ENCODE data around the gene TCF3.

Gene TCF3

DNA sequence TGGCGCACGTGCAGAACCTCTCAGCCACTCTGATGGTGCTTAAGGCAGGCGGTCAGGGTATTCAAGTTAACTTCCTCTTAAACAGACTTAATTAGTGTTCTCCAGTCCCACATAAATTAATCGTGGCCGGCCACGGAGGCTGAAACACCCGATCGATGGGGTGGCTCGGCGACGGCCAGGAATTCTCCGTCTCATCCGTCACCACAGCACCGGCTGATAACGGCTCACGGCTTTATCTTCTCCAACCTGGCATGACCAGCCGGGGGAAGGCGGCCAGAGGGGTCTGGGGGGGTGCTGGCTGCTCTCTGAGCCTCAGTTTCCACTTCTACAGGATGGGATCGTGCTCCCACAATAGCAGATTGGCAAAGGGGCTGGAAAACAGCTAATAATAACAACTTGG, 32.6 kb upstream of the TCF3 start:
- peaks cover 22 to 24% of the 10 kb centered on the region in 2 donors for H3K27me3 ChIP-seq (ENCODE audit: control insufficient read depth in 1 of 2, insufficient read depth in 2 of 2, low read length in 2 of 2)
- no peaks in the 10 kb centered on the region for H3K36me3 ChIP-seq (ENCODE audit: control insufficient read depth in 2 of 2, insufficient read depth in 2 of 2, low read length in 2 of 2)
- no peaks in the 10 kb centered on the region for H3K9me3 ChIP-seq (ENCODE audit: control insufficient read depth in 2 of 2, low read length in 2 of 2)
- H3K4me1 ChIP-seq (ENCODE audit: control insufficient read depth, insufficient read depth, low read length), result no peaks in the 10 kb centered on the region
- H3K4me3 ChIP-seq (ENCODE audit: low read length in 2 of 2), result no peak overlapping the region
- H3K9ac ChIP-seq (ENCODE audit: low read length in 2 of 2), result no peak overlapping the region
- H3K27ac ChIP-seq (ENCODE audit: low read length), result no peak overlapping the region

DNA sequence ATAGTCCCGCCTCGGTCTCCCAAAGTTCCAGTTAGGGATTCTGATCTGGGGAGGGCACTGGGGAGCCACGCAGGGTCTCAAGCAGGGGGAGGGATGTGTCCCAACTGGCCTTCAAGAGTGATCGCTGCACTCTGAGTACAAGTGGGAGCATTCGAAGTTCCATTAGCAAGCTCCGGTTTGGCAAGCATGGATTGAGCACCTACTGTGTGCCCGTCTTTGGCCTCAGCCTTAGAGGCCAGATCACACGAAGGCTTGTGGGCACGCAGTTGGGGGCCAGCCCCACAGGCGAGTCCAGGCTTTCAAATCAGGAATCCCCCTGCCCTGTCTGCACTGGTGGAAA, 32.1 kb upstream of the TCF3 start:
- Histone ChIP-seq H3K4me3 (ENCODE audit: low read length in 2 of 2) (no peak overlapping the region), H3K27me3 (ENCODE audit: control insufficient read depth in 1 of 2, insufficient read depth in 2 of 2, low read length in 2 of 2) (peaks cover 24 to 27% of the 10 kb centered on the region in 2 donors), H3K9ac (ENCODE audit: low read length in 2 of 2) (no peak overlapping the region), H3K4me1 (ENCODE audit: control insufficient read depth, insufficient read depth, low read length) (no peaks in the 10 kb centered on the region), H3K9me3 (ENCODE audit: control insufficient read depth in 2 of 2, low read length in 2 of 2) (no peaks in the 10 kb centered on the region), H3K27ac (ENCODE audit: low read length) (no peak overlapping the region), H3K36me3 (ENCODE audit: control insufficient read depth in 2 of 2, insufficient read depth in 2 of 2, low read length in 2 of 2) (no peaks in the 10 kb centered on the region)

DNA sequence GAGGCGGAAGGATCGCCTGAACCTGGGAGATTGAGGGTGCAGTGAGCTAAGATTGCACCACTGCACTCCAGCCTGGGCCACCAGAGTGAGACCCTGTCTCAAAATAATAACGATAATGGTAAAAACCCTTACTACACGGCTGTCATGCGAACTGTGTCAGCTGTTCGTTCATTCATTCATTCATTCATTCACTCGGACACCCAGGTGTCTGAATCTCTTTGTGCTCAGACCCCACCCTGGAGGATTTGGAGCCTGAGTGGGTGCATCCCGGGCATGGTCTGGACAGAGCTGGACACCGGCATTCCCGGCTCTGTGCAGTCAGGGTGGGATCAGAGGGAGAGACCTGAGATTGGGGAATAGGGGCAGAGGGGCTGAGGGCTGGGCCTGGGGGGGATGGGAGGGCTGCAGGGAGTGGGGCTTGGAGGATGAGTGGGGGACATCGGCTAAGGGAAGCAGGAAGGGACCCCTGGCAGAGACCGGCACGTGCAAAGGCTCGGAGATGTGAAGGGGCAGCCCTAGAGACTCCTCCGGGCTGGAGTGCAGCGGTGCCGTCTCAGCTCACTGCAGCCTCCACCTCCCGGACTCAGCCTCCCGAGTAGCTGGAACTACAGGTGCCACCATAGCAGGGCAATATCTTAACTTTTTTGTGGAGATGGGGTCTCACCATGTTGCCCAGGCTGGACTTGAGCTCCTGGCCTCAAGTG, 31.6 kb upstream of the TCF3 start:
- H3K27me3 ChIP-seq (ENCODE audit: control insufficient read depth in 1 of 2, insufficient read depth in 2 of 2, low read length in 2 of 2), result peaks cover 27 to 32% of the 10 kb centered on the region in 2 donors
- no peak overlapping the region for H3K27ac ChIP-seq (ENCODE audit: low read length)
- no peak overlapping the region for H3K9ac ChIP-seq (ENCODE audit: low read length in 2 of 2)

DNA sequence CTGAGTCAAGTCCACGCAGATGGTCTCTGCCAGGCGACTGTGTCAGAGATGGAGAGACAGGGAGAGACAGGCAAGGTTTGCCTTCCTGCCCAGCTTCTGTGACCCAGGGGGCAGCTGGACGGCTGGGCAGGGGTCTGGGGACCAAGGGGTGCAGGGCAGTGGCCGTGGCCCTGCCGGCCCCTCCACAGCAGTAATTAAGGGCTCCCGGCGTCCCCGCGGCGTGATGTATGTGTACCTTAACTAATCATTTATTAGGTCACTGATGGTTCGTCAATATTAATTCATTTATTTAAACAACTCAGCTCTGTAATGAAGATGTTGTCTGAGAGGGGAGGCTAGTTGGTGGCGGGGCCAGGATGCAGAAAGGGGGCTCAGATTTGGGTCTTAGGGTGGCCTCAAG, 28.6 kb upstream of the TCF3 start:
- no peak overlapping the region for H3K4me3 ChIP-seq (ENCODE audit: low read length in 2 of 2)
- H3K27ac ChIP-seq (ENCODE audit: low read length), result no peak overlapping the region
- H3K9me3 ChIP-seq (ENCODE audit: control insufficient read depth in 2 of 2, low read length in 2 of 2), result no peaks in the 10 kb centered on the region
- H3K4me1 ChIP-seq (ENCODE audit: control insufficient read depth, insufficient read depth, low read length), result no peaks in the 10 kb centered on the region
- no peak overlapping the region for H3K9ac ChIP-seq (ENCODE audit: low read length in 2 of 2)
- no peaks in the 10 kb centered on the region for H3K36me3 ChIP-seq (ENCODE audit: control insufficient read depth in 2 of 2, insufficient read depth in 2 of 2, low read length in 2 of 2)
- peaks cover 47 to 48% of the 10 kb centered on the region in 2 donors for H3K27me3 ChIP-seq (ENCODE audit: control insufficient read depth in 1 of 2, insufficient read depth in 2 of 2, low read length in 2 of 2)

More for the DNA sequence above, 31.6 kb upstream of the TCF3 start:
- Histone ChIP-seq H3K4me1 (ENCODE audit: control insufficient read depth, insufficient read depth, low read length) (no peaks in the 10 kb centered on the region), H3K36me3 (ENCODE audit: control insufficient read depth in 2 of 2, insufficient read depth in 2 of 2, low read length in 2 of 2) (no peaks in the 10 kb centered on the region), H3K4me3 (ENCODE audit: low read length in 2 of 2) (no peak overlapping the region), H3K9me3 (ENCODE audit: control insufficient read depth in 2 of 2, low read length in 2 of 2) (no peaks in the 10 kb centered on the region)

DNA sequence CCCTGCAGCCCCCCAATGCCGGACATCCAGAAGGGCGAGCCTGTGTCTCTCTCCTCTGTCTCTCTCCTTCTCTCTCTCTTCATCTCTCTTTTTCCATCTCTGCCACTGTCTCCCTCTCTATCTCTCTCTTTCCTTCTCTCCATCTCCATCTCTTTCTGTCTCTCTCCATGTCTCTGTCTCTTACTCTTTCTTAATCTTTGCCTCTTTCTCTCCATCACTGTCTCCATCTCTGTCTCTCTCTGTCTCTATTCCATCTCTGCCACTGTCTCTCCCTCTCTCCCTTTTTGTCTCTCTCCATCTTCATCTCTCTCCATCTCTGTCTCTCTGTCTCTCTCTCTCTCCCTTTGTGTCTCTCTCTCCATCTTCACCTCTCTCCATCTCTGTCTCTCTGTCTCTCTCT, 25.7 kb upstream of the TCF3 start:
- no peak overlapping the region for H3K27ac ChIP-seq (ENCODE audit: low read length)
- H3K9ac ChIP-seq (ENCODE audit: low read length in 2 of 2), result no peak overlapping the region
- H3K9me3 ChIP-seq (ENCODE audit: control insufficient read depth in 2 of 2, low read length in 2 of 2), result no peaks in the 10 kb centered on the region
- no peaks in the 10 kb centered on the region for H3K36me3 ChIP-seq (ENCODE audit: control insufficient read depth in 2 of 2, insufficient read depth in 2 of 2, low read length in 2 of 2)
- peaks cover 46 to 51% of the 10 kb centered on the region in 2 donors for H3K27me3 ChIP-seq (ENCODE audit: control insufficient read depth in 1 of 2, insufficient read depth in 2 of 2, low read length in 2 of 2)
- no peak overlapping the region for H3K4me3 ChIP-seq (ENCODE audit: low read length in 2 of 2)
- no peaks in the 10 kb centered on the region for H3K4me1 ChIP-seq (ENCODE audit: control insufficient read depth, insufficient read depth, low read length)

DNA sequence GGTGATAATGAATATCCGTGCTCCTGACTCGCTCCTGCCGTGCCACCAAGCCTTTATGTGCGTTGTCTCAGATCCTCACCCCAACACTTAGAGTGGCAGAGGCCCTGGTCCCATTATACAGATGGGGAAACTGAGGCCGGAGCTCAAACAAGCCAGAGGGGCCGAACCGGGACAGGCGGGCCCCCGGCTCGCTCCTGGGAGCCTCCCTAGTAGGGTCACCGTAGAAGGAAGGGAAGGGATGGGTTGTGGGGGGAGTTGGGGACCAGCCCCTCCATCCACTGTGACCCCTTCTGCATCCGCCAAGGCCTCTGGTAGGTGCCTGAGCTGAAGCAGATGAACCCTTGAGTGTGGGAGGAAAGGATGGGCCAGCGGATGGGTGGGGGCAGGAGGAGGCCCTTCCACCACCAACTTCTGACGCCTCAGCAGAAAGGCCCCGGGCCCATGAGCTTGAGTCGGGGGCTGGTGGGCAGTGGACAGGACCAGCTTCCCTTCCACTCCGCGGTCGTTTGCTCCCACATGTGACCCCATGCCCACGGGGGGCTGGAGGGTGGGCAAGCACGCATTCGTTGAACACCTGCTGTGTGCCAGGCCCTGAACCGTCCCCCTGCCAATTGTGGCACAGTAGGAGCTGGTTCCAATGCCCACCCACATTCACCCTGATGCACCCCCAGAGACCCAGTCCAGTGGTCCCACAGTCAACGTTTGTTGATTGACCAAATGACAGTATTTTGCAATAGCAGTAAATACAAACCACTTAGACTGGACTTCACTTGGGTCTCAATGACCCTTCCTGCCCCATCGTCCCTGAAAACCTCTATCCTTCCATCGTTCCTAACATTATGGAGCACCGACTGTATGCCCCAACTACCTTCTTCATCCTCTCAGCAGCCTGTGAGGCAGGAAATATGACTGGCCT, 24.2 kb upstream of the TCF3 start:
- H3K9ac ChIP-seq (ENCODE audit: low read length in 2 of 2), result no peak overlapping the region
- H3K4me3 ChIP-seq (ENCODE audit: low read length in 2 of 2), result no peak overlapping the region
- no peaks in the 10 kb centered on the region for H3K9me3 ChIP-seq (ENCODE audit: control insufficient read depth in 2 of 2, low read length in 2 of 2)
- no peaks in the 10 kb centered on the region for H3K36me3 ChIP-seq (ENCODE audit: control insufficient read depth in 2 of 2, insufficient read depth in 2 of 2, low read length in 2 of 2)
- no peak overlapping the region for H3K27ac ChIP-seq (ENCODE audit: low read length)
- peaks cover 49 to 57% of the 10 kb centered on the region in 2 donors for H3K27me3 ChIP-seq (ENCODE audit: control insufficient read depth in 1 of 2, insufficient read depth in 2 of 2, low read length in 2 of 2)
- H3K4me1 ChIP-seq (ENCODE audit: control insufficient read depth, insufficient read depth, low read length), result peaks cover 2% of the 10 kb centered on the region

DNA sequence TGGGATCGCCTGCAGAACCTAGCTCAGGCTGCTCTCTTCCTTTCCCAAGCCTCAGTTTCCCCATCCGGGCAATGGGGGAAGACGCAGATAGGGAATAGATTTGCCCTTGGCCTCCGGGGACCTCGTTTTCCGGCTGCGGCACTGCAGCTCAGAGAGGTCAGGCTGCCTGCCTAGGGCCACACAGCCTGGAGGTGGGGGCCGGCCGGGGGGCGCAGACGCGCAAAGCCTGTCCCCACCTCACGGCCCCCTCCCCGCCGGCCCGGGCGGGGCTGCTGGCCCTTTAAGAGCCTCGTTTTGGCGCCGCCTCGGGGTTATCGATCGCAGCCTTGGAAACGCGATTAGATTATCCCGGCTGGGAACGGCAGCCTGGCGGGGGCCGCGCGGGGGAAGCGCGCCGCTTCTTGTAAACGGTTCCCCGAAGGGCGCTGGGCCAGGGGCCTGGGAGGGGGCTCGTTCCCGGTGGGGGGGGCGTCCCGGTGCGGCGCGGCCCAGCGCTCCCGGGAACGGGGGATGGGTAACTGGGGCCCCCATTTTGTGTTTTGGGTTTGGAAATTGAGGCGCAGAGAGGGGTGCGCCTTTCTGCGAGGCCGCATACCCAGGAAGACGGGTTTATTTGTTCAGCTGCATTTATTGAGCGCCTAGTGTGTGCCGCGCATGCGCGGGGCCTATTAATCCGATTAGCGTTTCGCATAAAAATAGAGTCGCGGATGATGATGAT, 23.4 kb upstream of the TCF3 start:
- H3K27ac ChIP-seq (ENCODE audit: low read length), result no peak overlapping the region
- peaks cover 2% of the 10 kb centered on the region for H3K4me1 ChIP-seq (ENCODE audit: control insufficient read depth, insufficient read depth, low read length)
- no peak overlapping the region for H3K4me3 ChIP-seq (ENCODE audit: low read length in 2 of 2)
- H3K9ac ChIP-seq (ENCODE audit: low read length in 2 of 2), result no peak overlapping the region
- H3K9me3 ChIP-seq (ENCODE audit: control insufficient read depth in 2 of 2, low read length in 2 of 2), result no peaks in the 10 kb centered on the region
- no peaks in the 10 kb centered on the region for H3K36me3 ChIP-seq (ENCODE audit: control insufficient read depth in 2 of 2, insufficient read depth in 2 of 2, low read length in 2 of 2)
- peaks cover 49 to 63% of the 10 kb centered on the region in 2 donors for H3K27me3 ChIP-seq (ENCODE audit: control insufficient read depth in 1 of 2, insufficient read depth in 2 of 2, low read length in 2 of 2)

DNA sequence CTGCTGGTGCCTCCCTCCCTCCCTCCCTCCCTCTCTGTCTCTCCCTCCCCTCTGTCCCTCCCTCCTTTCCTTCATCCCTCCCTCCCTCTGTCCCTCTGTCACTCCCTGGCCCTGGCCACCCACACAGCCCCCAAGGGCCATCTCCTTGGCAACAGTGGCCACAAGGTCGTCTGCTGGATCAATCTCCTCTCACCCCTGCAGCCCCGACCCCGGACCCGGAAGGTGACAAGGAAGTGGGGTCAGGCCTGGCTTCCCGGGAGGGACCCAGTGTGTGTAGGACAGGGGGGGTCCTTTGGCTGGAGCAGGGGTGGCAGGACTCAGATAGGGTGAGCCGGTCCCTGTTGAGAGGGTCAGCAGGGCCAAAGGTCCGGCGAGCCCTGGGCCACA, 21.9 kb upstream of the TCF3 start:
- Histone ChIP-seq H3K9me3 (ENCODE audit: control insufficient read depth in 2 of 2, low read length in 2 of 2) (no peaks in the 10 kb centered on the region), H3K4me3 (ENCODE audit: low read length in 2 of 2) (no peak overlapping the region), H3K9ac (ENCODE audit: low read length in 2 of 2) (no peak overlapping the region), H3K27ac (ENCODE audit: low read length) (no peak overlapping the region), H3K36me3 (ENCODE audit: control insufficient read depth in 2 of 2, insufficient read depth in 2 of 2, low read length in 2 of 2) (no peaks in the 10 kb centered on the region), H3K27me3 (ENCODE audit: control insufficient read depth in 1 of 2, insufficient read depth in 2 of 2, low read length in 2 of 2) (peaks cover 50 to 62% of the 10 kb centered on the region in 2 donors), H3K4me1 (ENCODE audit: control insufficient read depth, insufficient read depth, low read length) (peaks cover 2% of the 10 kb centered on the region)

DNA sequence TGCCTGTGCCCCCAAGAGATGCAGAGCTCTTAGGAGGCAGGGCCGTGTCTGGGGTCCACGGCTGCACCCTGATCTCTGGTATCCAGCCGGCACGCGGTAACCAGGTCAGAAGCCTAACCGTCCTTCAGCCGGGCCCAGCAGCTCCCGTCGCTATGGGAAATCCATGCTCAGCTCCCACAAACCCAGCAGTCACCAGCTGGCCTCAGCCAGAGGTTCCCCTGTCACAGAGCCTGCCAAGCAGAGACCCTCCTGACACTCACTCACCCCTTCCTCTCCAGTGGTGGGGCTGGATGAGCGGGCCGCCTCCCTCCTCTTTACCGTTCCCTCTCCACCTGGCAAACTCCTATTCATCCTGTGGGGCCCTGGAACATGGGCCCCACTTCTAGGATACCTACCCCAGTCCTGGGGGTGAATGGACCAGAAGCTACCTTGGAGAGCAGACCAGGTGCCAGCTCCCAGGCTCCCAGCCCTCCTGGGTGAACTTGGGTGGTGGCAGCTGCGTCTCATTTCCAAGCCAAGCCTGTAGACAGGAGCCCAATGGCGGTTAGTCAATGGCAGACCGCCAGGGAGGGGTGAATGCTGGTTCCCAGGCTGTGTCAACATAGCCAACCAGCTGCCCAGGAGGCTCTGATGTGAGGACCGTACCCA, 21.4 kb upstream of the TCF3 start:
- peaks cover 49 to 62% of the 10 kb centered on the region in 2 donors for H3K27me3 ChIP-seq (ENCODE audit: control insufficient read depth in 1 of 2, insufficient read depth in 2 of 2, low read length in 2 of 2)
- H3K4me3 ChIP-seq (ENCODE audit: low read length in 2 of 2), result no peak overlapping the region
- H3K9ac ChIP-seq (ENCODE audit: low read length in 2 of 2), result no peak overlapping the region
- H3K27ac ChIP-seq (ENCODE audit: low read length), result no peak overlapping the region
- peaks cover 5% of the 10 kb centered on the region for H3K4me1 ChIP-seq (ENCODE audit: control insufficient read depth, insufficient read depth, low read length)
- H3K9me3 ChIP-seq (ENCODE audit: control insufficient read depth in 2 of 2, low read length in 2 of 2), result no peaks in the 10 kb centered on the region
- no peaks in the 10 kb centered on the region for H3K36me3 ChIP-seq (ENCODE audit: control insufficient read depth in 2 of 2, insufficient read depth in 2 of 2, low read length in 2 of 2)

Data from stomach smooth muscle (tissue), 2 donors.